Transverse colon (tissue), 4 donors: ENCODE results near the gene MRPS22. TPM values are rescaled to one million over a fixed set of nuclear protein-coding genes. Genes with fewer than 3 reads are reported as not detected.

Experiments used
- DNase-seq: peaks from one replicate; pipeline ENCODE4 v3.0.0-alpha.2; 2019
- H3K27ac ChIP-seq, 4 donors: fragments of 200-600 bp; sonication (generic); 2 replicates each; pipeline ENCODE4 v1.5.1; 2016 to 2018; ENCODE audit warnings: inconsistent platforms in 4 of 4
- H3K27me3 ChIP-seq: fragments of 200-600 bp; sonication (generic); 2 replicates; pipeline ENCODE4 v1.5.1; 2017; ENCODE audit warnings: inconsistent platforms
- H3K36me3 ChIP-seq, 4 donors: fragments of 200-600 bp; sonication (generic); 2 replicates each; pipeline ENCODE4 v1.5.1; 2017 to 2019; ENCODE audit warnings: inconsistent platforms in 4 of 4
- H3K4me1 ChIP-seq, 4 donors: fragments of 200-600 bp; sonication (generic); 2 replicates each; pipeline ENCODE4 v1.5.1; 2017 to 2020; ENCODE audit warnings: inconsistent platforms in 4 of 4
- H3K4me3 ChIP-seq, 4 donors: fragments of 200-600 bp; sonication (generic); 1 replicate in 1 of 4; 2 replicates in 3 of 4; pipeline versions ENCODE4 v1.5.1 to v1.6.1; 2017 to 2019; ENCODE audit warnings: inconsistent platforms in 4 of 4
- H3K9me3 ChIP-seq, 2 donors: fragments of 200-600 bp; sonication (generic); 2 replicates each; pipeline ENCODE4 v1.5.1; 2017 to 2019; ENCODE audit warnings: inconsistent platforms in 2 of 2
- CTCF ChIP-seq, 5 experiments: fragments of 200-600 bp in 3 of 5; fragments of 450-650 bp in 2 of 5; sonication (generic) in 3 of 5; IDR thresholded peaks; 1 replicate in 2 of 5; 2 replicates in 3 of 5; pipeline ENCODE4 v1.5.1; 2016 to 2017; ENCODE audit warnings: antibody characterized with exemption in 5 of 5, inconsistent platforms in 3 of 5, mild to moderate bottlenecking in 2 of 5, moderate library complexity in 1 of 5
- EP300 ChIP-seq: sonication (generic); formaldehyde crosslinking; IDR thresholded peaks from one replicate; pipeline ENCODE4 v1.6.1; 2017; ENCODE audit warnings: antibody characterized with exemption, low read depth
- POLR2A ChIP-seq: fragments of 450-650 bp; IDR thresholded peaks from one replicate; pipeline ENCODE4 v1.6.1; 2016; ENCODE audit warnings: antibody characterized with exemption, mild to moderate bottlenecking, moderate library complexity
- POLR2AphosphoS5 ChIP-seq, 3 donors: sonication (generic); formaldehyde crosslinking; IDR thresholded peaks; one replicate each; pipeline ENCODE4 v1.6.1; 2016; ENCODE audit warnings: antibody characterized with exemption in 3 of 3
- WGBS, 2 donors: methylation state at CpG; one replicate each; pipeline ENCODE4 v1.1.5; 2018; ENCODE audit warnings: low coverage in 1 of 2; 5-methylcytosine and 5-hydroxymethylcytosine counted together
- in situ Hi-C, 4 donors: fragments of 200-750 bp; cut with MboI; loops; one replicate each; pipeline versions ENCODE4 v1.15.0 to v1.15.1; 2017; ENCODE audit warnings: low sequenced_read_pairs in 3 of 4, low pct_ligation_motif_present in 1 of 4, low pct_unique_long_range_greater_than_20kb in 1 of 4
- intact Hi-C: fragments of 100-400 bp; cut with DNase I; formaldehyde crosslinking; loops from one replicate; pipeline ENCODE4 v1.15.1; 2023; ENCODE audit warnings: low total_unique reads
- total RNA-seq, 4 donors: library from RNA; depleted of rRNA; stranded (reverse); fragments of >200 nt; gene quantifications; one replicate each; pipeline ENCODE4 v1.1.0, GENCODE V29; 2016

The MRPS22 gene
- total RNA-seq, 4 donors from 2014 or later = 14.6 to 62.7 (median 51.6) TPM

GRCh38 chr3:139338405-139338804 lies 5.4 kb upstream of the MRPS22 start:
- Histone ChIP-seq H3K9me3 (no peaks in the 10 kb centered on the region), H3K27ac (no peak overlapping the region), H3K36me3 (no peaks in the 10 kb centered on the region), H3K27me3 (peaks cover 8% of the 10 kb centered on the region), H3K4me1 (no peaks in the 10 kb centered on the region), H3K4me3 (no peak overlapping the region)
- 91% methylated on average over 4 of the region's 4 CpGs; no CpG with 5 or more reads in 1 of the 2 donors for WGBS, 2 donors
- in situ Hi-C loops (loop anchor here in 3 of 4 donors (10.0 to 25.0 kb wide), 2 partner anchors 401 to 404 kb away; partner anchors contain the start of genes FOXL2 (in 2 of the 3) and FOXL2NB (in 2 of the 3)), intact Hi-C loops (no loop called here)
- TF ChIP-seq EP300 (no peak), POLR2AphosphoS5 (IDR thresholded peaks at IDR 0.05) (no peak), POLR2A (no peak), CTCF (IDR thresholded peaks at IDR 0.05) (no peak)
- no peak for DNase-seq

GRCh38 chr3:139339219-139339906 lies 4.5 kb upstream of the MRPS22 start:
- 74% methylated on average over 4 of the region's 4 CpGs; no CpG with 5 or more reads in 1 of the 2 donors for WGBS, 2 donors
- no peak overlapping the region for H3K4me3 ChIP-seq

GRCh38 chr3:139340784-139341183 lies 3.0 kb upstream of the MRPS22 start:
- peaks cover 8 to 15% (median 11%) of the 10 kb centered on the region in 4 donors for H3K4me1 ChIP-seq
- peaks cover 8% of the 10 kb centered on the region for H3K27me3 ChIP-seq
- intact Hi-C loops (no loop called here), in situ Hi-C loops (loop anchor here in 2 of 4 donors (25.0 kb wide), 1 partner anchor 403 kb away; the partner anchor contains the start of genes FOXL2 (in 2 of the 2) and FOXL2NB (in 2 of the 2))
- no peaks in the 10 kb centered on the region for H3K9me3 ChIP-seq
- no peaks in the 10 kb centered on the region for H3K36me3 ChIP-seq
- H3K4me3 ChIP-seq = no peak overlapping the region
- no peak for DNase-seq
- TF ChIP-seq POLR2A (no peak), EP300 (no peak)
- H3K27ac ChIP-seq = no peak overlapping the region

More at GRCh38 chr3:139339219-139339906, 4.5 kb upstream of the MRPS22 start:
- Histone ChIP-seq H3K4me1 (peaks cover 0 to 1% (median under 1%) of the 10 kb centered on the region in 4 donors), H3K9me3 (no peaks in the 10 kb centered on the region), H3K27me3 (peaks cover 8% of the 10 kb centered on the region), H3K27ac (no peak overlapping the region), H3K36me3 (no peaks in the 10 kb centered on the region)
- in situ Hi-C loops (loop anchor here in 3 of 4 donors (10.0 to 25.0 kb wide), 2 partner anchors 402 to 405 kb away; partner anchors contain the start of genes FOXL2 (in 2 of the 3) and FOXL2NB (in 2 of the 3)), intact Hi-C loops (no loop called here)
- TF ChIP-seq POLR2AphosphoS5 (IDR thresholded peaks at IDR 0.05) (no peak), CTCF (IDR thresholded peaks at IDR 0.05) (no peak), EP300 (no peak), POLR2A (no peak)
- DNase-seq = no peak

- in situ Hi-C loops (loop anchor here in 2 of 4 donors (25.0 kb wide), 1 partner anchor 405 kb away; the partner anchor contains the start of genes FOXL2 (in 2 of the 2) and FOXL2NB (in 2 of the 2)), intact Hi-C loops (no loop called here)
- H3K27me3 ChIP-seq = peaks cover 7% of the 10 kb centered on the region
- H3K4me1 ChIP-seq = peaks cover 8 to 16% (median 12%) of the 10 kb centered on the region in 4 donors
- H3K36me3 ChIP-seq = no peaks in the 10 kb centered on the region
- DNase-seq = no peak
- no peak for TF ChIP-seq POLR2A
- TF ChIP-seq POLR2AphosphoS5 (IDR thresholded peaks at IDR 0.05) = no peak
- no peak for TF ChIP-seq EP300
- TF ChIP-seq CTCF (IDR thresholded peaks at IDR 0.05) = no peak
- H3K9me3 ChIP-seq = no peaks in the 10 kb centered on the region
- no peak overlapping the region for H3K4me3 ChIP-seq
- no peak overlapping the region for H3K27ac ChIP-seq
These were observed 1.8 kb upstream of the MRPS22 start for GRCh38 chr3:139342054-139342453.
